Measurements from ENCODE around the gene JAG2. TPM values are rescaled to one million over a fixed set of nuclear protein-coding genes. Genes with fewer than 3 reads are reported as not detected.

JAG2 gene
- total and polyA plus RNA-seq, 11 donors: 19.1 to 62.4 (median 25.9) TPM

- Histone ChIP-seq H3K27ac (no peak overlapping the region), H3K36me3 (no peaks in the 10 kb centered on the region), H3K4me3 (no peak overlapping the region), H3K27me3 (no peaks in the 10 kb centered on the region), H3K4me1 (peaks cover 7 to 29% (median 22%) of the 10 kb centered on the region in 12 donors), H3K9me3 (peaks cover 0 to 7% (median 0%) of the 10 kb centered on the region in 12 donors)
- no peak for DNase-seq
- intact Hi-C loops (cut with DNase I): loop anchor here in 7 of 10 donors (5.0 to 10.0 kb wide), 5 partner anchors 56 to 428 kb away; partner anchors contain the start of genes JAG2 (in 2 of the 7) and TMEM121 (in 2 of the 7)
- WGBS, 4 donors: 88 to 91% (median 89%) methylated on average over 12 to 15 of the region's 15 CpGs
- ATAC-seq: no peak
- TF ChIP-seq, protein P1, sequence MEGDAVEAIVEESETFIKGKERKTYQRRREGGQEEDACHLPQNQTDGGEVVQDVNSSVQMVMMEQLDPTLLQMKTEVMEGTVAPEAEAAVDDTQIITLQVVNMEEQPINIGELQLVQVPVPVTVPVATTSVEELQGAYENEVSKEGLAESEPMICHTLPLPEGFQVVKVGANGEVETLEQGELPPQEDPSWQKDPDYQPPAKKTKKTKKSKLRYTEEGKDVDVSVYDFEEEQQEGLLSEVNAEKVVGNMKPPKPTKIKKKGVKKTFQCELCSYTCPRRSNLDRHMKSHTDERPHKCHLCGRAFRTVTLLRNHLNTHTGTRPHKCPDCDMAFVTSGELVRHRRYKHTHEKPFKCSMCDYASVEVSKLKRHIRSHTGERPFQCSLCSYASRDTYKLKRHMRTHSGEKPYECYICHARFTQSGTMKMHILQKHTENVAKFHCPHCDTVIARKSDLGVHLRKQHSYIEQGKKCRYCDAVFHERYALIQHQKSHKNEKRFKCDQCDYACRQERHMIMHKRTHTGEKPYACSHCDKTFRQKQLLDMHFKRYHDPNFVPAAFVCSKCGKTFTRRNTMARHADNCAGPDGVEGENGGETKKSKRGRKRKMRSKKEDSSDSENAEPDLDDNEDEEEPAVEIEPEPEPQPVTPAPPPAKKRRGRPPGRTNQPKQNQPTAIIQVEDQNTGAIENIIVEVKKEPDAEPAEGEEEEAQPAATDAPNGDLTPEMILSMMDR (IDR thresholded peaks at IDR 0.05): no peak
- TF ChIP-seq POLR2A (IDR thresholded peaks at IDR 0.05): no peak
Observed at GRCh38 chr14:105096206-105096875, 72.2 kb downstream of the JAG2 start.

- Histone ChIP-seq H3K9me3 (peaks cover 0 to 7% (median 0%) of the 10 kb centered on the region in 12 donors), H3K27ac (no peak overlapping the region), H3K36me3 (no peaks in the 10 kb centered on the region), H3K4me3 (no peak overlapping the region), H3K4me1 (peaks cover 7 to 39% (median 33%) of the 10 kb centered on the region in 12 donors), H3K27me3 (no peaks in the 10 kb centered on the region)
- 95 to 99% (median 96%) methylated on average over 7 of the region's 7 CpGs for WGBS, 4 donors
- DNase-seq (peak in 1 of 5 donors; percentile 11), ATAC-seq (no peak)
- intact Hi-C loops (cut with DNase I): loop anchor here in 7 of 10 donors (2.0 to 10.0 kb wide), 6 partner anchors 57 to 429 kb away; partner anchors contain the start of genes JAG2 (in 2 of the 7) and TMEM121 (in 2 of the 7)
- TF ChIP-seq POLR2A (IDR thresholded peaks at IDR 0.05): no peak
- TF ChIP-seq, protein P1 (IDR thresholded peaks at IDR 0.05): no peak
Observed at GRCh38 chr14:105095236-105095805, 73.3 kb downstream of the JAG2 start.

DNA sequence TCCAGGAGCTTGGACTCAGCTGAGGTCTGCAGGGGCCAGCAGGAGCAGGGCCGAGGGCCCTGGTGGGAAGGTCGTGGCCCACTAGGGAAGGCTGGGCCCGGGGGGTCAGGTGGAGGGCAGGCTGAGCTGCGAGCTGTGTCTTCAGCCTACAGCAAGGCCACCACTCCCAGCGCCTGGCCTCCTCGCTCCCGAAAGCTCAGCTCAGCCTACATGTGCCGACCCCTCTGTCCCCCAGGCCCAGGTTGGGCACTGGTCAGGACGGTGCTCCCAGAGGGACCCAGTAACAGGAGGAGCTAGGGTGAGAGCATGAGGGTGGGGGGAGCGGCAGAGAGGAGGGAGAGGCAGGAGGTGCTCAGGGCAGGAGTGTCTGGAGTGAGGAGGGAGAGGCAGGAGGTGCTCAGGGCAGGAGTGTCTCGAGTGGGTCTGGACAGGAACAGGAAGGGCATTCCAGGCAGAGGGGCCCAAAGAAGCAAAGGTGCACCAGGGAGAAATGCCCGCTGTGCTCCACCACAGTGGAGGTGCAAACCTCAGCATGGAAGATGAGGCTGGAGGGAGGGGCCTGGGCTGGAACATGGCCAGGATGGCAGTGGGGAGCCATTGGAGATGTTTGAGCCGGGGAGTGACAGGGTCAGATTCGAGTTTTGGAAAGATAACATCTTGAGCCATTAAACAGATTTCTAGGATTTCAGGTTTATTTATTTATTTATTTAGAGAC, 74.2 kb downstream of the JAG2 start:
- Histone ChIP-seq H3K4me1 (peaks cover 7 to 42% (median 35%) of the 10 kb centered on the region in 12 donors), H3K27ac (peak overlapping the region in 9 of 12 donors; percentile 53 to 95 (median 85)), H3K9me3 (peaks cover 0 to 2% (median 0%) of the 10 kb centered on the region in 12 donors), H3K36me3 (no peaks in the 10 kb centered on the region), H3K27me3 (no peaks in the 10 kb centered on the region), H3K4me3 (peak overlapping the region in 11 of 12 donors; percentile 64 to 87 (median 77))
- no peak for ATAC-seq
- intact Hi-C loops (cut with DNase I): loop anchor here (2.0 to 10.0 kb wide), 11 partner anchors 58 to 430 kb away; partner anchors contain the start of genes JAG2 (in 5 of the 10) and TMEM121 (in 2 of the 10)
- DNase-seq: peak in 2 of 5 donors; percentile 20 to 29
- WGBS, 4 donors: 70 to 86% (median 74%) methylated on average over 12 to 14 of the region's 14 CpGs
- no peak for TF ChIP-seq POLR2A (IDR thresholded peaks at IDR 0.05)
- TF ChIP-seq, protein P1 (IDR thresholded peaks at IDR 0.05): no peak

Measured in heart left ventricle (tissue), 16 donors.